ENCODE results near the gene GSDME.

Gene GSDME

DNA sequence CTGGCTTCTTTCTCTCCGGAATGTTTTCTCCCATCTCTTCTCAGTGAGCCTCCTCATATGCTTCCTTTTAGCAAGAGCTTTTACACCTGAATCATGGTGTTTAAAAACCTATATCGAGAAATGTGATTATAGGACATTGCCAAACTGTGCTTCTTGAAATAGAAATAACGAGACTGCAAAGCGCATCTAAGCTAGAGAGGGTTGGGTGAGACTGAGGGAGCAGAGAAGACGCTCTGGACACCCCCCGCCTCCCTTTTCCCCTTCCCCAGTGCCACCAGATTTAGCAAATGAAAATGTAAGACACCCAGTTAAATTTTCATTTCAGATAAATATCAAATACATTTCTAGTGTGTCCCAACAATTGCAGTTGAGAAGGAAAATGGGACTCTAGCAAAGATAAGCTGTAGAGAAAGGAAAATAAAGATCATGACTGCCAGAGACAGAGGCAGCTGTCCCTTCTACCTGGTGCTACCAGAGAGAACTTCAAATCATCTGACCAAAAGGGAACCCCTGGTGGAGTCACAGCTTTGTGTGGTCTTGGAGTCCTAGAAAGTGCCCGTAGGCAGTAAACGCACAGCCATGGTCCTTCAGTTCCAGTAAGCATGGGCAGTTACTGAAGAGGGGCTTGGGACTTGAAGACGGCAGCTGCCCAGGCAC, 14.6 kb downstream of the GSDME start:
- Mint-ChIP-seq H3K36me3 (ENCODE audit: low read depth) (peaks cover 29% of the 10 kb centered on the region), H3K27ac (no peak overlapping the region), H3K4me1 (no peaks in the 10 kb centered on the region), H3K9me3 (peaks cover 20% of the 10 kb centered on the region), H3K27me3 (ENCODE audit: low read depth, poor library complexity) (no peaks in the 10 kb centered on the region), H3K4me3 (no peak overlapping the region)
- no peak for DNase-seq
- TF ChIP-seq, protein P1, sequence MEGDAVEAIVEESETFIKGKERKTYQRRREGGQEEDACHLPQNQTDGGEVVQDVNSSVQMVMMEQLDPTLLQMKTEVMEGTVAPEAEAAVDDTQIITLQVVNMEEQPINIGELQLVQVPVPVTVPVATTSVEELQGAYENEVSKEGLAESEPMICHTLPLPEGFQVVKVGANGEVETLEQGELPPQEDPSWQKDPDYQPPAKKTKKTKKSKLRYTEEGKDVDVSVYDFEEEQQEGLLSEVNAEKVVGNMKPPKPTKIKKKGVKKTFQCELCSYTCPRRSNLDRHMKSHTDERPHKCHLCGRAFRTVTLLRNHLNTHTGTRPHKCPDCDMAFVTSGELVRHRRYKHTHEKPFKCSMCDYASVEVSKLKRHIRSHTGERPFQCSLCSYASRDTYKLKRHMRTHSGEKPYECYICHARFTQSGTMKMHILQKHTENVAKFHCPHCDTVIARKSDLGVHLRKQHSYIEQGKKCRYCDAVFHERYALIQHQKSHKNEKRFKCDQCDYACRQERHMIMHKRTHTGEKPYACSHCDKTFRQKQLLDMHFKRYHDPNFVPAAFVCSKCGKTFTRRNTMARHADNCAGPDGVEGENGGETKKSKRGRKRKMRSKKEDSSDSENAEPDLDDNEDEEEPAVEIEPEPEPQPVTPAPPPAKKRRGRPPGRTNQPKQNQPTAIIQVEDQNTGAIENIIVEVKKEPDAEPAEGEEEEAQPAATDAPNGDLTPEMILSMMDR (IDR thresholded peaks at IDR 0.05) = no peak

DNA sequence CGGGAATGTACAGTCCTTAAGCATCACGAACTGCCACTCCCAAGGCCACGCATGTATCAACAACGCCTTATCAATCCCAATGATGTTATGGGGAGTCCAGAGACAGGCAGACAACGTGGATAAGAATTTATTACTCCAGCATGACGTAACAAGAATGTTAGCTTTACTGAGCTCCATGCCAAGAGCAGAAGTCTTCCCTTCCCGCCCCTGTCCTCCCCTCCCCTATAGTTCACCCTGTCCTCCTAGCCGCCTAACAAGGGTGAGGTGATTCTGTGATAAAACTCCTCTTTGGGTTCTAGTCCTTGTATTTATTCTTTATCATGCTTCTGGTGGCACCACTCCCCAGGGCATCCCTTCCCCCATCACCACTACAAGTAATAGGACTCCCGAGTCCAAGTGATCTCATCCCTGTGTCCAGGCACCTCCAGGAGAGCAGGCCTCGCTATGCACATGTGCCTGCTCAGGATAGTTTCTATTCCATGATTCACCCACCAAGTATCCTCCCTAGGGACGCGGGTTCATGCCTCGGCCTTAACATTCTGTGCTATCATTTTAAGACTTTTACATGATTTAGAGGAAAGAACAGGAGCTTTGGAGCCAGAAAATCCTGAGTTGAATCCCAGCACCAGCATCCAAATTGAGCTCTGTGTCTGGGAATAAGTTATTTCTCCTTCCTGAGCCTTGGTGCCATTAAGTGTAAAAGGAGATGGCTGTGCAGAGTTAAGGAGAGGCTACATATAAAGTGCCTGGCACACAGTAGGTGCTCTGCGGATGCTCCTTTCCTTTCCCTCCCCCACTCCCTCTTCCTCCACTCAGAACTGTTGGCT, 15.4 kb downstream of the GSDME start:
- DNase-seq = no peak
- Mint-ChIP-seq H3K27ac (no peak overlapping the region), H3K27me3 (ENCODE audit: low read depth, poor library complexity) (no peaks in the 10 kb centered on the region), H3K4me1 (no peaks in the 10 kb centered on the region), H3K4me3 (no peak overlapping the region), H3K36me3 (ENCODE audit: low read depth) (peaks cover 33% of the 10 kb centered on the region), H3K9me3 (peaks cover 27% of the 10 kb centered on the region)
- TF ChIP-seq, protein P1 (IDR thresholded peaks at IDR 0.05) = no peak

DNA sequence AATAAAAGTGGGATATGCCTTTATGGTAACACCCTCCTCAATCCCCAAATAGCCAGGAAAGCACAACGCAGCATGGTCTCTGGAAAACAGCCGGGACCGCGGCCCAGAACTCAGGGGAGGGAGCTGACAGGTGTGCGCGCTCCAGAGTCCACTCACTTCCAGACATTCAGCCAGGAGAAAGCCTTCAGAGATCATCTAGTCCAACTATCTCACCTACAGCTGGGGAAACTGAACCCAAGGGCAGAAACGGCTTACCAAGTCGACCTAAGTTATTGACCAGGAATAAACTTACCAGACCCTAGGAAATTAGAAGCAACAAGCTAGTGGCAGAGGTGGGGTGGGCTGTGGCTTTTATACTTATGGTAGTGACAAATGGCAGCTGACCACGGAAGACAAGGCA, 16.4 kb downstream of the GSDME start:
- DNase-seq = no peak
- no peak overlapping the region for H3K4me3 Mint-ChIP-seq
- H3K36me3 Mint-ChIP-seq (ENCODE audit: low read depth) = peaks cover 43% of the 10 kb centered on the region
- H3K9me3 Mint-ChIP-seq = peaks cover 37% of the 10 kb centered on the region
- no peaks in the 10 kb centered on the region for H3K4me1 Mint-ChIP-seq
- H3K27me3 Mint-ChIP-seq (ENCODE audit: low read depth, poor library complexity) = no peaks in the 10 kb centered on the region
- TF ChIP-seq, protein P1 (IDR thresholded peaks at IDR 0.05) = no peak
- H3K27ac Mint-ChIP-seq = no peak overlapping the region

DNA sequence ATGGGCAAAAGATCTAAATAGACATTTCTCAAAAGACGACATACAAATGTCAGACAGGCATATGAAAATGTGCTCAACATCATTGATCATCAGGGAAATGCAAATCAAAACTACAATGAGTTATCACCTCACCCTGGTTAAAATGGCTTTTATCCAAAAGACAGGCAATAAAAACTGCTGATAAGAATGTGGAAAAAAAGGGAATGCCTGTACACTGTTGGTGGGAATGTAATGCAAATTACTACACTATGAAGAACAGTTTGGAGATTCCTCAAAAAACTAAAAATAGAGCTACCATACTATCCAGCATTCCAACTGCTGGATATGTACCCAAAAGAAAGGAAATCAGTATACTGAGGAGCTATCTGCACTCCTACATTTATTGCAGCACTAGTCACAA, 18.0 kb downstream of the GSDME start:
- Mint-ChIP-seq H3K4me1 (no peaks in the 10 kb centered on the region), H3K36me3 (ENCODE audit: low read depth) (peaks cover 51% of the 10 kb centered on the region), H3K27ac (no peak overlapping the region), H3K4me3 (no peak overlapping the region), H3K9me3 (peaks cover 51% of the 10 kb centered on the region), H3K27me3 (ENCODE audit: low read depth, poor library complexity) (no peaks in the 10 kb centered on the region)
- DNase-seq = no peak
- TF ChIP-seq, protein P1 (IDR thresholded peaks at IDR 0.05) = no peak

DNA sequence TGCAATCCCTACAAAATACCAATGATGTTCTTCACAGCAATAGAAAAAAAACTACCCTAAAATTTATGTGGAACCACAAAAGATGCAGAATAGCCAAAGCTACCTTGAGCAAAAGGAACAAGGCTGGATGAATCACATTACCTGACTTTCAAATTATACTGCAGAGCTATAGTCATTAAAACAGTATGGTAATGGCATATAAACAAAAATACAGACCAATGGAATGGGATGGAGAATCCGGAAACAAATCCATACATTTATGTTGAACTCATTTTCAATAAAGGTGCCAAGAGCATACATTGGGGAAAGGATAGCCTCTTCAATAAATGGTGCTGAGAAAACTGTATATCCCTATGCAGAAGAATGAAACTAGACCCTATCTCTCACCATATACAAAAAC, 18.7 kb downstream of the GSDME start:
- Mint-ChIP-seq H3K4me3 (no peak overlapping the region), H3K27me3 (ENCODE audit: low read depth, poor library complexity) (no peaks in the 10 kb centered on the region), H3K9me3 (peaks cover 54% of the 10 kb centered on the region), H3K4me1 (no peaks in the 10 kb centered on the region), H3K27ac (no peak overlapping the region), H3K36me3 (ENCODE audit: low read depth) (peaks cover 55% of the 10 kb centered on the region)
- TF ChIP-seq, protein P1 (IDR thresholded peaks at IDR 0.05) = no peak
- no peak for DNase-seq
